Umbilical cord (tissue), 2 donors: ENCODE data around the gene CCDC89. TPM values are rescaled to one million over a fixed set of nuclear protein-coding genes. Genes with fewer than 3 reads are reported as not detected.

Source experiments
- DNase-seq: peaks from one replicate; pipeline ENCODE4 v3.0.0-alpha.2; 2015; ENCODE audit warnings: low spot score
- total RNA-seq: library from RNA; depleted of rRNA; stranded (reverse); fragments of >200 nt; gene quantifications from one replicate; pipeline ENCODE4 v1.2.3, GENCODE V29; 2014; ENCODE audit warnings: low replicate concordance; ENCODE audit not compliant: insufficient read depth

The CCDC89 gene
- 10.8 TPM for total RNA-seq

DNA sequence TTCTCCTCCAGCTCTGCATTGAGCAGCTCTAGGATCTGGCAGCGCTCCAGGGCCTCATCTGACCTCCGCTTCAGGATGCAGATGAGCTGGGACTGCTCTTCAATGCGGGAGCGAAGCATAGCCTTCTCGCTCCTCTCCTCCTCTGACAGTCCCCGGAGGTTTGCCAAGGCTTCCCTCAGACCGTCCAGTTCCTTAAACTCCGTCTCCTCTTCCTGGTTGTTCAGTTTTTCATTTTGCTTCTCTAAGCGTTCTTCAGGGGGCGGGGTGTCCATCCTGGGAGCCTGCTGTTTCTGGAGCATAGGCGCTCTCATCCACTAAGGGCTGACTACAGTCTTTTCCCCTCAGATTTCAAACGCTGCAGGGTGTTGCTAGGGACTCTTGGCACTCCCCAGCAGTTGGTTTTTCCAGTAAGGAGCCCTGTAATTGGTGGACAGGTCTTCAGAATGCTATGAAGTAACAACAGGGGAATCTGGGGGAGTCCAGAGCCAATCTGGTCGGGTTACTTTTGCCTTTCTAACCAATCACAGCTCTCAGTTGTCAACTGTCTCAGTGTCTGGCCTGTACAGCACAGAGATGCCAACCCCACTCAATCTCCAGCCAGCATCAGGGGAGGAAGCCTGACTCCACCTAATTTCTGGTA lies at the start of gene CCDC89:
Gene CCDC89 (minus strand): TSS at position 376 of the 640 bp plus-strand sequence. CDS start 65 bp downstream, at position 311.
- peak; percentile 98 for DNase-seq

DNA sequence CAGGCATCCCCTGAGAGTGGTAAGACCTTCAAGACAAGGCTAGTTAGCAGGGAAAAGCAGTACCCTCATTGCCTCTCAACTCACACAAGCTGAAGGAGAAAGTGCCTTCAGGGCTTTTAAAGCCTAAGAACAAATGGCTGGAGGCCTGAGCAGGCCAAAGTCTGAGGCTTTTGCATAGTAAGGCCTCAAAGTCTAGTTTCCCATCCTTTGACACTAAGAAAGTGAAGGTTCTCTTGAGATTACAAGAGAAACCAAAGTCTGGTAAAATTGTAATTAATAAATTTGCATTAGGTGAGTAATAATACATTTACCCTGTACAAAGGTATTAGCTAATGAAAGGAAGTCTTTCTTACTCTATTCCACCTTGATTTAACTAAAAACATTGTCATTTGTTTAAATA lies 47.0 kb upstream of the CCDC89 start:
- no peak for DNase-seq

DNA sequence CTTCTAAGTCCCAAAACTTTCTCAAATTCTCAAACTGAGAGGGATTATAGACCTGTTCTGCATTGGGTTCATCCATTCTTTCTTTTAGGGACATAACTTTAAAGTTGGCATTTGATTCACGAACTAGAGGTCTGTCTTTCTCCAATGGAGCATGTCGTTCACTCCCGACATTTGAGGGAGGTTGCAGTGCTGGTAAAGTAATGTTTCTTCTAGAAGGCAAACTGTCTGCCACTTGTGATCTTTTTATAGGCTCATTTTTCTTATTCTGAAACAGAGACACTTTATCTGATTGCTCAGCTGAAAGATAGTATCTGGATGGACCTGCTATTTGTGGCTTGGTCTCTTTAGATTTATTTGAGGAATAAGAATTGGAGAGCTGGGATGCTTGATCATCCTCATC lies 40.4 kb upstream of the CCDC89 start:
- no peak for DNase-seq

DNA sequence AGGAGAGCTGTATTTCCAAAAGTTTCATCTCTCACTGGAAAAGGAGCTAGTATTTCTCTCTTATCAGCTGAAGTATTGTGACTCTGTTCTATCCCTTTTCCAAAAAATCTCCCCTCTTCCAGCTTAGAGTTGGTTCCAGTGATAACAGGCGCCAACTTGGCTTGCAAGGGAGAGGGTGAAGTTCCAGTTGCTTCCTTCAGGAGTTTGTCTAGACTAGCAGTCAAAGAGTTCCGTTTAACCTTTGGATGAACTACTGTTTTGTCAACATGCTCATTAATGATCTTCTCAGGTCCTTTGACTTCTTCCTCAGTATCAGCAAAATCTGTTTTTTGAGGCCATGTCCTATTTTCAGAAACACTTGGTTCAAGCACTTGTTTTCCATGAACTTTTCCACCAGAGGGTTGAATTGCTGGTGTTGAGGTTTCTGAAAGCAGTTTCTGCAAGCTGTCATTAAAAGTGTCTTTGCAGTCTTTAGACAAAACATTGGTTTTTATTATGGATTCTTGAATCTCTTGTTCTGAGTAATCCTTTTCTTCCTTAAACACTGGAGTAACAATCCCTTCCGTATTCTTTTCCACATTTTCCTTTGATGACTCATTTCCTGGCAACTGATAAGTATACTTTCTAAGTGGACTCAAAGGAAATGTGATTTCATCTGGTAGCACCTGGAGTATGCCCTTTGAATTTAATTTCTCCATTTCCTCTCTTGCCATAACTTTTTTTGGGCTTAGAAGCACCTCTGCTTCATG lies 39.7 kb upstream of the CCDC89 start:
- no peak for DNase-seq

DNA sequence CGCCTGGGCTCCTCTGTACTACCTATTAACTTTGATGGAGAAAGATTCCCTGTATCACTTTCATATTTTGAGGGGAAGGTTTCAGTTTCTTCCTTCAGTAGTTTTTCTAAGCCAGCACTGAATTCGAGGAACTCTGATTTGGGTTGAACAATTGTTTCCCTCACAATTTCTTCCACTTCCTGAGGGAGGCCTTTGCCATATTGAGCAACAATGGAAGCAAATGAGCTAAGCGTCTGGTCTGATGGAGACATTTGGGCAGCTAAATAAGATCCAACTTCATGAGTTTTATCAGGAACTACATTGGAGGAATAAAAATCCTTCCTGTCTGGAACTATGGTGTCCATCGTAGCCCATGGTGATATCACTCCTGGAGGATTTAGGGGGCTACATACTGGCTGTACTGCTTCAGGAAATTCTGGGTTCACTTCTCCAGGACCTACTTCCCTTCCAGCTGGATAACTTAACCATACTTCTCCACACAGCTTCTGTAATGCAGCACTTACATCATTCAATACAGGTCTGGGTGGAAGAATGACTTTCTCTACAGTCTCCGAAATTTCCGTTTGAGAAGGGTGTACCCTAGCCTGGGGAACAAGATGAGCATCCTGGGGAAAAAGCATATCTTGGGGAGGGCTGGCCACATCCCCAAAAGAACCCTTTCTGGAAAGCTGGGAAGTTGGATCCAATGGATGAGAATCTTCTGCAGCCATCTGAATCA lies 38.9 kb upstream of the CCDC89 start:
- DNase-seq: no peak

DNA sequence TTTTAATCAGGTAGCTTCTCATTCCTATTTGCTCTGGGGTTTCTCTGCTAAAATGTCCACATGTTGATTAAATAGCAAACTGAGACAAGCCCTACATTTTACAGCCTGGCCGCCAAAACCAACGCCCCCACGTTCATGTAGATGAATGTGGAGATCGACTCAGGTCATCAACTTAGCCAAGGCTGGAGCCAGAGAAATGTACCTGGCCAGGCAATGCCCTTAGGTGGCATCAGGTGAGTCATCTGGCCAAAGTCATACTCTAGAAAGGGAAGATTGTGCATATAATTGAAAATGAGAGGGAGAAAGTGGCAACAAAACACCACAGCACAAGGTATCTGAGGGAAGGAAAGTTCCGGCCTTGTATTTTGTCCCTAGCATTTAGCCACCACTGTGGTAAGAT lies 37.1 kb upstream of the CCDC89 start:
- no peak for DNase-seq

DNA sequence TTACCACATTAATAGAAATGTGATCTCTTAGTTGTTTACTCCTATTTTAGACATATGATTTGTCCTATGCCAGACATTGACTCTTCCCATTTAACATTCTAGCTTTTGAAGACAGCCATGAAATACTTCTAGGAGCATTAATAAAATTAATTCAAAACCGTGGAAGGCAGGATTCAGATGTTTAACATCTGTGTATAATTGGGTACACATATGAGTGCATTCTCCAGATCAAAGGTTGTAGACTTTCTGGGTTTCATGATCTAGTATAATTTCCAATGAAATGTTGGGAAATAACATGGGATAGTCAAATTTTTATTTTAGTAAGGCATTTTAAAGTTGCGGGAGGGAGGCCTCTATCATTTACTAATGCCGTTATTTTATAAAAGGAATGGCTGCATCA lies 35.2 kb upstream of the CCDC89 start:
- DNase-seq: no peak

DNA sequence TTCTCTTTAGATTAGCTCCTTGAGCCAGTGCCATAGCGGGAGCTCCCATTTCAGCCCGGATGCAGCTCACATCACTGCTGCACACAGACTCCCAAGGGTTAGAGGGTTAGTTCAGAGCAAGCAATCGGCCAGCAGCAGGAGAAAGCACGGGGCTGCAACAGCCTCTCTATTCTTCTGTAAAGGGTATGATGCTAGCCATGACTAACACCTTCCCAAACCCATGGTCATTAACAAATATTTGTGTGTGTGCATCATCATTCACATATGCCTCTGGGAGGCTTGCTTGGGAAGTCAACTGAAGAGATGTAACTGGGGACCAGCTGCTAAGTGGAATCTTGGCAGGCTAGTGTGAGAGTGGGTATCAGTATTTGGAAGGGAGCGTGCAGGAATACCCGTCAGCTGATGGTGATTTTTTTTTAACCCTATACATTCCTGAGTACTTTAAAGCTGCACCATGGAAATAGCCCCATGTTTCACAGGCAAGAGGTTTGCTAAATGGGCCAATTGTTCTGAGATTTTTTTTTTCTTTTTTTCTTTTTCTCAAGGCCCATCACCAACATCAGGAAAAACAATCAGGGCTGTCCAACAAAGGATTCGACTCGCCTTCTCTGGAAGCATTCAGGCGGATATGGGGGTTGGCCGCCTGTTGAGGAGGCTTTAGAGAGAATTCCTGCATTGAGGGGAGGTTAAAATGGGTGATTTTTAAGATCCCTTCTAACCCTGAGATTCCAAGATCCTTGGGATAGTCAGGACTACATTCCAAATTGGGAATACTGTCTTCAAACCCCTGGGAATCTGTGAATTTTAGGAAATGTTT lies 33.2 kb upstream of the CCDC89 start:
- DNase-seq: peak; percentile 74

DNA sequence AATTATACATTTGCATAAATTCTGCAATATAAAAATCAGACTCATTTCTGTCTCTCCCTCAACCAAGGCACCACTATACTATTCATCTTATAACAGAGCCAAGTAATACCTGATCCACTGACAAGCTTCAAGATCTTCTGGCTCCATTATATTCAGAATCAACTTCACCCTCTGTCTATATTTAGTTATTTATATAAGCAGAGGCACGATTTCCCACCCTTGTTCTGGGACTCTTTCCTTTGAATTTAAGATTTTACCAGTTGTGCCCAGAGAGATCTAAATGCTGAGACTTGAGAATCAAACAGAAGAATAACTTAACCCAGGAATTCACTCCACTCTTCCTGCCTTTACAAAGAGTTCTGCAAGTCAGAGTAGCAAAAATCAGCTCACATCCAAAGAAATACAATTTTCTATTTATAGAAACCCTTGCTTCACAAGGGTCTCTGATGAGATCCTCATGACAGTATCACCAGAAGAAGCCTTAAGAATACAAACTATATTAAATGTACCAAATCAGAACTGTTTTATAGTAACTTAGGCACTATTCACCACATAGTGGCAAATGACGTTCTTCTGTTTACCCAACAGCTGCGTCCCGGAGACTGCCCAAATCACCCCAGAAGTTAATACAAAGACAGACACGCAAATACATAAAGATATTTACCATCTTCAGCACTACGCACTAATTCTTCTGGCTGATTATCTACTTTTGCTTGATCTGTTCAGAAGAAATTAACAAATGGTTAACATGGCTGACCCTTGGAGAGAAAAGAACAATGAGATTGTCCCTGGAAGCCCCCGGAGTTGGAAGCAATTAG lies 32.3 kb upstream of the CCDC89 start:
- DNase-seq: no peak

DNA sequence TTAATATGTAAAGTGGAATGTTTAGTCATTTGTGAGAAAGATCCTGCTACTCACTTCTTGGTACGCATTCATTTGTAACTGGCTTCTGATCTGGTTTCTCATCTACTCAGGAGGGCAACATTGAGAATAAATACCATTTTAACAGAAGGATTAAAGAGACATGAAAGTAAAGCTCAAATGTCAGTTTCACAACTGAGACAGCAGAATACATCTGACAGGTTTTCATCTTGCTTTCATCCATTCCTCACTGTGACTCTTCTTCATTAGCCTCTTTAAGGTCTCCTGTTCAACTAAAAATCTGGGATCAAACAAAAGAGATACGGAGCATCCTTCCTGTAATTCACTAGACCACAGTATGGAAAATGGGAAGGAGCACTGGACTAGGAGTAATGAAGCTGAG lies 31.4 kb upstream of the CCDC89 start:
- no peak for DNase-seq

DNA sequence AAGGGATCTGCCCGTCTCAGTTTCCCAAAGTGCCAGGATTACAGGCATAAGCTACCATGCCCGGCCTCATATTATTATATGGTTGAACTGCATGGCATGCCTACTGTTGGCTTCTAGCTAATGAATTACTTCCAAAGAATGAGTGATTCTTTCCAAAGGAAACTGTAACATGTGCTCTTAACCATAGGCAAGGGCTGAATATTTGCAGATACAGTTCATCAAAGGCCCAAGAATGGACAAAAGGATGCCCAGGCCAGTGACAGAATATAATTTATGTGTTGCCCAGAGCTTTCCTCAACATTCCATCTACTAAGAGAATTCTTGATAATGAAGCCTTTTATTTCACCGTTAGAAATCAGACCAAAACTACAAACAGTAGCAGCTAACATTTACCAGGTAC lies 27.0 kb upstream of the CCDC89 start:
- no peak for DNase-seq

DNA sequence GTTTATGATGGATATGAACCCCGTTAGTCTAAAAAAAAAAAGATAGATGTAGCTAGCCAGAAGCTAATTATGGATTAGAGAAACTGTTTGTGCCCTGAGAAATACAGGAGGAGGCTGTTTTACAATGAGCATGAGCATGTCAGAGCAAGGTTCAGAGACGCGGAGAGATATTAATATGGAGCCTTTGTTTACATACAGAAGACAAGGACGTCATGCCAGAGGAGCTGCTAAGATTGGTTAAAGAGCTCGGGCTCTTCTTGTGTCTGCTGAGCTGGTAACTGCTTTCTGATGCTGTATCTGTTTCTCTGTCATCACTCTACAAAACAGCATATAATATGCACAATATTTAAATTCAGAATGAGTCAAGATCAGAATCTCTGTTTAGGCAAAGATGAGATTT lies 24.9 kb upstream of the CCDC89 start:
- DNase-seq: peak; percentile 32

DNA sequence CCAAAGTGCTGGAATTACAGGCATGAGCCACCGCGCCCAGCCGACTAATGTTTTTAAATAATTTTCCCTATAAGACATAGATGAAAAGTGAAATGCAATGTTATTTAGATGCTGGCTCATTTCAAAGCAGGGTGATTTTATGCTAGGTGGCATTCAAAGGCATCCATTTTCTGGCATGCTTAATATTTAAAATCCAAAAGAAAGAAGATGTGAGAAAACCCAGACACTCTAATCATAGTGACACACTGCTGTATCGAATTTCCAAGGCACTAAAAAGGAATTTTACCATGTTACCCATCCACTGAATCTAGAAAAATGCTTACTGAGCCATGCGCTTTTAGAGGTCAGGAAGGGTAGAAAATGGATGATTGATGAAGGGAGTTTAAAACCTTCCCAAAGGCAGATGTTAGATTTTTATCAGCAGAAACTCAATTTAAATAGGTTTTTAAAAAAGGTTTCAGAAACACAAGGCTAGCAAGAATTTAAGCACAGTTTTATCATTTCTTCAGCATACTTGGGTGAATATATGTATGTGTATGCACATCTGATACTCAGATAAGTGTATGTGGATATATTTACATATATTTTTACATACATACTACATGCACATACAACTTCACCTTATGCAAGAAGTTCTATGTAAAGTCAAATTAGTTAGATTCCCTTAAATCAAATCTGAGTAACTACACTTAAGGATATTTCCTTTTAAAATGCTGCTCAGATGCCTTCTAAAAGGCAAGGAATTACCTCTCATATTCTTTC lies 24.1 kb upstream of the CCDC89 start:
- DNase-seq: peak; percentile 74

DNA sequence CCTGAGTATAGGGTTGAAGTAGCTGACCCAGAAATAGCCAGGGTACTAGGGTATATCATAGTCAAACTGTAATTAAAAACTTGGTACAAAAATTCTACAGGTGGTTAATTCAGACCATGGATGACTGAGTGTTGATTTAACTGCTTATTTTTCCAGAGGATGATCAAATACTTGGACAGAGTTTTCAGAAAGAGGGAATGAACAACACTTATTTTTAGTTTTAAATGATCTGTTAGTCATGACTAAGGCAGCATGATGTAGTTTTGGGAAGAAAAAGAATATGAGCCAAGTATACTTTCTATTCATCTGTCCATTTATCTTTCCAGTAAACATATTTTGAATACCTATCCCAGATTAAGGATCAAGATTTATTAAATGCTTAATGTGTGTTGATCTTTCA lies 19.8 kb upstream of the CCDC89 start:
- DNase-seq: peak; percentile 12

DNA sequence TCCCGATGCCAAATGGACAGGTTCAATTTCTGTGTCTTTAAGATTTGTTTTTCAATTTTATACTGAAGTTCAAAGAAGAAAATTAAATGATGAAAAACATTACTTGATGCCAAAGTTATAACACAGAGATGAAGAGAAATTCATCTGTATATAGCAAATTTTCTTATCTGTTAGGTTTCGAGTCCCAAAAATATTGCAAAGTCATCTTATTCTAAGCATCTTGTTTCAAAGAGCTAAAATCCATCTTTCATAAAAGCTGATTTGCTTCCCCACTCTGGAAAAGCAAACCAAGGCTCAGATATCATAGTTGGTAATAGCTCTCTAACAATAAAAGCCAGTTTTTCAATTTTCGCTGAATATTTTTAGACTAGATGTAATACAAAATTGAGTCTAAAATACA lies 19.0 kb upstream of the CCDC89 start:
- no peak for DNase-seq

DNA sequence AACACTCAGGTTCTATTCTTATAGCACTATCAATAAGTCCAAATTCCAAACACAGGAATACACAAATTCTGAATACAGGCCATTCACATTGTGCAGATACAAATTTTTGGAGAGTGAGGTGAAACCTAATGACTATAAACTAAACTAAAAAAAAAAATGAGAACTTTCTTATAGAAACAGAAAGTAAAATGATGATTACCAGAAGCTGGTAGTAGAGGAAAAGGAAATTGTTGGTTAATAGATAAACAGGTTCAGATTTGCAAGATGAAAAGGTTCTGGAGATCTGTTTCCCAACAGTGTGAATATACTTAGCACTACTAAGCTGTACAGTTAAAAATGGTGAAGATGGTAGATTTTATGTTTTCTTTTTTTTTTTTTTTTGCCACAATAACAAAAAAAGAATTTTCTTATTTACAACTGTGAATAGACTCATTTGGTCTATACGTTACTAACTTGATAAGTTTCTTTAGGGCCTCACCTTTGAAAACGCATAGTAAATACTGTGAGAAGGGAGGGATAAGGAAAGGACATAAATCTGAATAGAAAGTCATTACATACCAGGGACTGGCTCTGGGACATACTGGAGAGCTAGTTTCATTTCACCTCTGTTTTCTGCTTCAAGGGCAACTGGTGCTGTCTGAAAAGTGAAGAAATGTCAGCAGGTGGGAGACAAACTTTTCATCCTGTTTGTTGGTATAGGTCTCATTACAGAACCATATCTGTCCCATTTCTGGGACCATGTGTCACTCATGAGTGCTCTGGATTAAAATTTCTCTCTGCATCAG lies 14.2 kb upstream of the CCDC89 start:
- DNase-seq: no peak

DNA sequence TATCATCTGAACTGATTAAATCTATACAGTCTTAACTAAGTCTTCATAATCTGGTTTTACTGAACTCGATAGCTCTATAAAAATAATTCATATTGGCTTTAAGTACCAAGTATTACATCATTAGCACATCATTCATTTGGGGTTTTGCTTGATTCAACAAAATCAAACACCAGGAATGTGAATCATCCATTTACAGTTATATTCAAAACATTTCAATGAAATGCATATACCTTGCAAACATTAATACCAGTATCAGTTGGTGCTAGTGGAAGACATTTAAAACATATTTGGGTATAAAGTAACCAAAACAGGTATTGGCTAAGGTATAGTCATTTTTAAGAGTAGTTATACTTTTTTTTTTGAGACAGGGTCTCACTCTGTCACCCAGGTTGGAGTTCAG lies 12.2 kb upstream of the CCDC89 start:
- DNase-seq: no peak

DNA sequence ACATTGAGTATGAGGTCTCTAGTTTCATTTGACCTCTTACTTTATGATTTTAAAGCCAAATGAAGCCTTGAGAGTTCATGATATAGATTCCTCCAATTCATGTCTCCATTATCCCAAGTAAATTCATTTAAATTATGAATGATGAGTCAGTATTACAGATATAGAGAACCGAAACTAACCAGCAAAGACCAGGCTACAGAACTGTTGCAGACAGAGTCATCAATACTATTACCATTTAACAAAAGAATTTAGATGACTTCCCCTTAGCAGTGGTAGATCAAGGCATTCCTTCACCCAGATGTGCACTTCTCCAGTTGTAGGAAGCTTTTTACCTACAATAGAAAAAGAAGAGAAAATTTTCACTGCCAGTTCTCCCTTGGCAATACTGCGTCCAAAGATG lies 11.8 kb upstream of the CCDC89 start:
- no peak for DNase-seq

DNA sequence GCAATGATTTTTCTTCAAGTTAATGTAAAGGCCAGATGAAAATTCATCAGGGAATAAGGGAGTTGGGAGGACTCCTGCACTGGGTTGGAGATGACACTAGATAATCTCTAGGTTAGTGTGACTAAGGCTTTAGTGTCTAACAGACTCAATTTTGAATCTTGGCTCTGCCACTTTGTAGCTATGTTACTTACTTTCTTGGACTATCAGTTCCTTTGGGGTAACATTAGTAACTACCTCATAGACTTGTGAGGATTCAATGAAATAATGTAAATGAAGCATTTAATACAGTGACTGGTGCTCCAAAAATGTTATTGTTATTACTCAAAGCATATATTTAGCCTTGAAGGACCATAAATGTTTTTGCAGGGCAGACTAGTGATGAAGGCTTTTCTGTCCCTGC lies 9.6 kb upstream of the CCDC89 start:
- no peak for DNase-seq
